ENCODE results near the gene KDM4C. TPM values are rescaled to one million over a fixed set of nuclear protein-coding genes. Genes with fewer than 3 reads are reported as not detected.

KDM4C gene
- polyA plus RNA-seq, 1 donor (not counting 4 experiments of a cell fraction or from before 2014, with no cell fraction given) = 17.2 TPM

DNA sequence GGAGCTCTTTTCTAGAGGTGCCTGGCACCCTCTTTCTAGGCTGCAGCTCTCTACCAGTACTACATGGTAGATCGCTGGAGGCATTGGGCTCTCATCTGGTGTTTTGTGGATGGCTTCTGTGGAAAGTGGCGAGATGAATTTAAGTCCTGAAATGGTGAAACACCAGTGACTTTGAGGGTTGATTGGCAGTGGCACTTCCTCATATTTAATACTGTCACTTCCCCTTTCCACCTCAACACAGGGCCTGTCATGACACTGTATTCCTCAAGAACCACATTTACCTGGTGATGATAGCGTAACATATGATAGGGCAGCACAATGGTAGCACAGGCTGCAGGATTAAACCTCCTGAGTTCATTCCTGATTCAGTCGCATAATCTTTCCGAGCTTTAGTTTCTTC, 132.1 kb downstream of the KDM4C start:
- H3K27ac ChIP-seq (ENCODE audit: control insufficient read depth, insufficient read depth, low read length) = no peak overlapping the region
- H3K79me2 ChIP-seq (ENCODE audit: control insufficient read depth, insufficient read depth, low read length) = no peaks in the 10 kb centered on the region
- H3K36me3 ChIP-seq (ENCODE audit: control insufficient read depth in 2 of 2, extremely low read depth in 1 of 2, insufficient read depth in 2 of 2, low read length in 2 of 2) = peaks cover 0 to 1% of the 10 kb centered on the region in 2 experiments
- H3K27me3 ChIP-seq (ENCODE audit: control insufficient read depth, extremely low read depth, insufficient read depth, low read length) = no peaks in the 10 kb centered on the region
- H3K9me1 ChIP-seq (ENCODE audit: control insufficient read depth, extremely low read depth, insufficient read depth, low read length) = no peaks in the 10 kb centered on the region
- H3K9me3 ChIP-seq (ENCODE audit: control insufficient read depth, low read depth, low read length) = no peaks in the 10 kb centered on the region
- no peak for TF ChIP-seq EZH2 (IDR thresholded peaks at IDR 0.05; ENCODE audit: low read length)
- TF ChIP-seq, protein P1, sequence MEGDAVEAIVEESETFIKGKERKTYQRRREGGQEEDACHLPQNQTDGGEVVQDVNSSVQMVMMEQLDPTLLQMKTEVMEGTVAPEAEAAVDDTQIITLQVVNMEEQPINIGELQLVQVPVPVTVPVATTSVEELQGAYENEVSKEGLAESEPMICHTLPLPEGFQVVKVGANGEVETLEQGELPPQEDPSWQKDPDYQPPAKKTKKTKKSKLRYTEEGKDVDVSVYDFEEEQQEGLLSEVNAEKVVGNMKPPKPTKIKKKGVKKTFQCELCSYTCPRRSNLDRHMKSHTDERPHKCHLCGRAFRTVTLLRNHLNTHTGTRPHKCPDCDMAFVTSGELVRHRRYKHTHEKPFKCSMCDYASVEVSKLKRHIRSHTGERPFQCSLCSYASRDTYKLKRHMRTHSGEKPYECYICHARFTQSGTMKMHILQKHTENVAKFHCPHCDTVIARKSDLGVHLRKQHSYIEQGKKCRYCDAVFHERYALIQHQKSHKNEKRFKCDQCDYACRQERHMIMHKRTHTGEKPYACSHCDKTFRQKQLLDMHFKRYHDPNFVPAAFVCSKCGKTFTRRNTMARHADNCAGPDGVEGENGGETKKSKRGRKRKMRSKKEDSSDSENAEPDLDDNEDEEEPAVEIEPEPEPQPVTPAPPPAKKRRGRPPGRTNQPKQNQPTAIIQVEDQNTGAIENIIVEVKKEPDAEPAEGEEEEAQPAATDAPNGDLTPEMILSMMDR (optimal IDR thresholded peaks at IDR 0.05 in 1 of 3, IDR thresholded peaks at IDR 0.05 in 1 of 3, conservative IDR thresholded peaks at IDR 0.05 in 1 of 3; ENCODE audit: extremely low read depth in 1 of 3, insufficient read depth in 2 of 3, low read length in 3 of 3) = no peak
- no peak overlapping the region for H3K4me3 ChIP-seq (ENCODE audit: control insufficient read depth in 2 of 3, extremely low read depth in 1 of 3, insufficient read depth in 2 of 3, low read depth in 1 of 3, low read length in 3 of 3)
- no peak for FAIRE-seq
- no peak overlapping the region for H3K4me2 ChIP-seq (ENCODE audit: control insufficient read depth, extremely low read depth, insufficient read depth, low read depth, low read length)
- no peaks in the 10 kb centered on the region for H4K20me1 ChIP-seq (ENCODE audit: control insufficient read depth, extremely low read depth, insufficient read depth, low read length)
- H3K4me1 ChIP-seq (ENCODE audit: control insufficient read depth, extremely low read depth, insufficient read depth, low read length) = no peaks in the 10 kb centered on the region
- no peak overlapping the region for H2AFZ ChIP-seq (ENCODE audit: control insufficient read depth, low read length)
- no peak overlapping the region for H3K9ac ChIP-seq (ENCODE audit: control insufficient read depth, extremely low read depth, insufficient read depth, low read length)
- DNase-seq (ENCODE audit: low read depth, low spot score) = no peak
- dilution Hi-C loops (cut with MboI; ENCODE audit: extremely low pct_ligation_motif_present, low sequenced_read_pairs) = no loop called here

DNA sequence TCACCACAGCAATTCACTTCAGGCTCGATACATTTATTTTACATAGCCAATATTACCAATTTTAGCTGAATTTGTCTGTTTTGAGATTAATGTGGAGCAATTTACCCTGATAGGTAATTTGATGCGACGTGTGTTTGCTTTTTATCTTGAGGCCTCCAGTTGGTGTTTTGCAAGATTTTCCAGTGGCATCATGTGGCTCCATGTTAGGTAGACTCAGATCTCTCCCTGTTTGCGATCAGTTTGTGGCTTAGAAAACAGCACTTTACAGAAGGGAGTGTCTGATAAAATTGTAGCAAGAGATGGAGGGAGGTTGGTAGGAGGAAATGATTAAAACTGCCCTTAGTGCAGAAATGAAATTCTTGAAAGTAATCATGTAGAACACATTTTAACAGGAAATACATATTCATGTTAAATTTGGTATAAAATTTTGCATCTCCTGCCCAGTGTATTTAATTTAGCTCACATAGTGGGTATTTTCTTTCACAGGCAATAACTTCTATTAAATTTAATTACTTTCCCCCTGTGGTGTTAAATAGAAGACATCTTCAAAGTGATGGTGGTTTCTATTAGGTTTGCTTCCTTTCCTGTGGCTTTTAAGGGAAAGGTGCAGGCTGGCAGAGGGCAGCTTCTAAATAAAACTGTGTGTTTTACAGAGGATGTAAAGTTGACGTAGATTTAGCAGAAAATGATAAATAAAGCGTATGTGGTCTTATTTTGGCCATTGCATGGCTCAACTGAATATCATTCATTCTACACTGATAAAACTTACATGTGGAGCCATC, 135.8 kb downstream of the KDM4C start:
- no peak for FAIRE-seq
- TF ChIP-seq EZH2 (IDR thresholded peaks at IDR 0.05; ENCODE audit: low read length) = no peak
- TF ChIP-seq, protein P1 (optimal IDR thresholded peaks at IDR 0.05 in 1 of 3, IDR thresholded peaks at IDR 0.05 in 1 of 3, conservative IDR thresholded peaks at IDR 0.05 in 1 of 3; ENCODE audit: extremely low read depth in 1 of 3, insufficient read depth in 2 of 3, low read length in 3 of 3) = no peak
- no peak for DNase-seq (ENCODE audit: low read depth, low spot score)
- Histone ChIP-seq H3K4me2 (ENCODE audit: control insufficient read depth, extremely low read depth, insufficient read depth, low read depth, low read length) (no peak overlapping the region), H3K36me3 (ENCODE audit: control insufficient read depth in 2 of 2, extremely low read depth in 1 of 2, insufficient read depth in 2 of 2, low read length in 2 of 2) (peaks cover 0 to 1% of the 10 kb centered on the region in 2 experiments), H3K79me2 (ENCODE audit: control insufficient read depth, insufficient read depth, low read length) (no peaks in the 10 kb centered on the region), H3K9ac (ENCODE audit: control insufficient read depth, extremely low read depth, insufficient read depth, low read length) (no peak overlapping the region), H3K27me3 (ENCODE audit: control insufficient read depth, extremely low read depth, insufficient read depth, low read length) (no peaks in the 10 kb centered on the region), H3K9me3 (ENCODE audit: control insufficient read depth, low read depth, low read length) (no peaks in the 10 kb centered on the region), H3K9me1 (ENCODE audit: control insufficient read depth, extremely low read depth, insufficient read depth, low read length) (no peaks in the 10 kb centered on the region), H2AFZ (ENCODE audit: control insufficient read depth, low read length) (no peak overlapping the region), H3K4me1 (ENCODE audit: control insufficient read depth, extremely low read depth, insufficient read depth, low read length) (peaks cover 3% of the 10 kb centered on the region), H3K4me3 (ENCODE audit: control insufficient read depth in 2 of 3, extremely low read depth in 1 of 3, insufficient read depth in 2 of 3, low read depth in 1 of 3, low read length in 3 of 3) (no peak overlapping the region), H4K20me1 (ENCODE audit: control insufficient read depth, extremely low read depth, insufficient read depth, low read length) (no peaks in the 10 kb centered on the region), H3K27ac (ENCODE audit: control insufficient read depth, insufficient read depth, low read length) (no peak overlapping the region)
- dilution Hi-C loops (cut with MboI; ENCODE audit: extremely low pct_ligation_motif_present, low sequenced_read_pairs) = no loop called here
